ENCODE measurements around the gene ZBTB21.
"Not testable (repeated sequence)": the region's sequence is repeated elsewhere in the genome, so short reads cannot be mapped to it uniquely, and the experiment has no call there.

The ZBTB21 gene

GRCh38 chr21:41966041-41966833 is 43.9 kb downstream of the ZBTB21 start:
- no peak for DNase-seq

GRCh38 chr21:41965461-41966013 is 44.6 kb downstream of the ZBTB21 start:
- no peak for DNase-seq

- no peak for DNase-seq
Measured at GRCh38 chr21:41965045-41965444, 45.1 kb downstream of the ZBTB21 start.

- DNase-seq, result no peak
Measured at GRCh38 chr21:41964171-41964570, 46.0 kb downstream of the ZBTB21 start.

- no peak for DNase-seq
Measured at GRCh38 chr21:41962425-41962966, 47.7 kb downstream of the ZBTB21 start.

- DNase-seq, result no peak
Measured at GRCh38 chr21:41961753-41962152, 48.4 kb downstream of the ZBTB21 start.

GRCh38 chr21:41961282-41961701 is 48.9 kb downstream of the ZBTB21 start:
- no peak for DNase-seq

GRCh38 chr21:41960386-41960785 is 49.8 kb downstream of the ZBTB21 start:
- no peak for DNase-seq

- not testable (repeated sequence) for DNase-seq
Measured at GRCh38 chr21:41959697-41960096, 50.5 kb downstream of the ZBTB21 start.

GRCh38 chr21:41958886-41959563 is 51.1 kb downstream of the ZBTB21 start:
- DNase-seq, result no peak

- DNase-seq, result no peak
Measured at GRCh38 chr21:41957991-41958766, 52.0 kb downstream of the ZBTB21 start.

GRCh38 chr21:41956926-41957729 is 53.0 kb downstream of the ZBTB21 start:
- DNase-seq, result no peak

- DNase-seq, result no peak
Measured at GRCh38 chr21:41955516-41955915, 54.6 kb downstream of the ZBTB21 start.

- no peak for DNase-seq
Measured at GRCh38 chr21:41954654-41955499, 55.3 kb downstream of the ZBTB21 start.

GRCh38 chr21:41953831-41954653 is 56.1 kb downstream of the ZBTB21 start, which contains the start of gene C2CD2:
C2CD2 (minus strand) TSS chr21:41954018; CDS start chr21:41953648, 370 bp downstream.
- DNase-seq, result peak in 1 of 2 donors; percentile 23

GRCh38 chr21:41953249-41953830 is 56.8 kb downstream of the ZBTB21 start:
- DNase-seq, result no peak

- DNase-seq, result no peak
Measured at GRCh38 chr21:41952568-41953248, 57.5 kb downstream of the ZBTB21 start.

GRCh38 chr21:41951876-41952567 is 58.1 kb downstream of the ZBTB21 start:
- DNase-seq, result no peak
